Osteoblast (primary cell): ENCODE results near the gene ZNF208. TPM values are rescaled to one million over a fixed set of nuclear protein-coding genes. Genes with fewer than 3 reads are reported as not detected.

ENCODE experiments used
- DNase-seq: peaks from one replicate; pipeline ENCODE4 v3.0.0; 2011; ENCODE audit warnings: low spot score, mixed read lengths; ENCODE audit not compliant: insufficient read length; ENCODE audit errors: missing footprints
- H2AFZ ChIP-seq: 2 replicates; pipeline ENCODE4 v1.6.0; 2011; ENCODE audit warnings: mild to moderate bottlenecking, low read length
- H3K27ac ChIP-seq: 2 replicates; pipeline ENCODE4 v1.5.1; 2011; ENCODE audit warnings: mild to moderate bottlenecking, low read depth, low read length, moderate library complexity
- H3K27me3 ChIP-seq: 2 replicates; pipeline ENCODE4 v1.6.0; 2012; ENCODE audit warnings: mild to moderate bottlenecking, control low read depth, inconsistent platforms, low read length, moderate library complexity; ENCODE audit not compliant: insufficient read depth
- H3K36me3 ChIP-seq: 2 replicates; pipeline ENCODE4 v1.5.1; 2011; ENCODE audit warnings: mild to moderate bottlenecking, low read length, control low read depth, moderate library complexity; ENCODE audit not compliant: insufficient read depth
- H3K4me1 ChIP-seq: 2 replicates; pipeline ENCODE4 v1.5.1; 2011; ENCODE audit warnings: mild to moderate bottlenecking, low read length, control low read depth, moderate library complexity; ENCODE audit not compliant: insufficient read depth
- H3K4me2 ChIP-seq: 2 replicates; pipeline ENCODE4 v1.6.0; 2011; ENCODE audit warnings: mild to moderate bottlenecking, low read length; ENCODE audit not compliant: insufficient read depth
- H3K4me3 ChIP-seq: fragments of 200-600 bp; sonication (generic); 3 replicates; pipeline ENCODE4 v1.5.1; 2012; ENCODE audit warnings: mild to moderate bottlenecking, low read length, inconsistent platforms; ENCODE audit not compliant: insufficient read depth
- H3K79me2 ChIP-seq: 2 replicates; pipeline ENCODE4 v1.6.0; 2012; ENCODE audit warnings: mild to moderate bottlenecking, low read length, control low read depth, inconsistent platforms; ENCODE audit not compliant: insufficient read depth
- H3K9me3 ChIP-seq: 2 replicates; pipeline ENCODE4 v1.5.1; 2011; ENCODE audit warnings: low read depth, low read length, control low read depth
- H4K20me1 ChIP-seq: 2 replicates; pipeline ENCODE4 v1.6.0; 2012; ENCODE audit warnings: mild to moderate bottlenecking, low read length, control low read depth; ENCODE audit not compliant: insufficient read depth
- total RNA-seq: library from RNA; depleted of rRNA; stranded (reverse); fragments of >200 nt; gene quantifications from 2 replicates; pipeline ENCODE4 v1.2.3, GENCODE V29; 2012
- TF ChIP-seq, protein P1 (sequence below): IDR thresholded peaks from 2 replicates; pipeline ENCODE4 v1.5.1; 2011; ENCODE audit warnings: mild to moderate bottlenecking, low read depth, low read length, moderate library complexity; ENCODE audit errors: extremely low read depth

ZNF208 gene
- total RNA-seq, 1 donor: 1.4 TPM

DNA sequence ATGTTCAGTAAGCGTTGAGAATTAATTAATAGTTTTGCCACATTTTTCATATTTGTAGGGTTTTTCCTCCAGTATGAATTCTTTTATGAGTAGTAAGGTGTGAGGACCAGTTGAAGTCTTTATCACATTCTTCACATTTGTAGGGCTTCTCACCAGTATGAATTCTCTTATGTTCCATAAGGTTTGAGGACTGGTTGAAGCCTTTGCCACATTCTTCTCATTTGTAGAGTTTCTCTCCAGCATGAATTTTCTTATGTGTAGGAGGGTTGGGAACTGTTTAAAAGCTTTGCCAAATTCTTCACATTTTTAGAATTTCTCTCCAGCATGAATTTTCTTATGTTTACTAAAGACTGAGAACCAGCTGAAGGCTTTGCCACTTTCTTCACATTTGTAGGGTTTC is 40.3 kb downstream of the ZNF208 start:
- no peaks in the 10 kb centered on the region for H3K36me3 ChIP-seq
- H2AFZ ChIP-seq: no peak overlapping the region
- H3K27me3 ChIP-seq: no peaks in the 10 kb centered on the region
- H3K4me3 ChIP-seq: no peak overlapping the region
- peaks cover 13% of the 10 kb centered on the region for H3K9me3 ChIP-seq
- DNase-seq: no peak
- H3K79me2 ChIP-seq: no peaks in the 10 kb centered on the region
- no peaks in the 10 kb centered on the region for H4K20me1 ChIP-seq
- TF ChIP-seq, protein P1, sequence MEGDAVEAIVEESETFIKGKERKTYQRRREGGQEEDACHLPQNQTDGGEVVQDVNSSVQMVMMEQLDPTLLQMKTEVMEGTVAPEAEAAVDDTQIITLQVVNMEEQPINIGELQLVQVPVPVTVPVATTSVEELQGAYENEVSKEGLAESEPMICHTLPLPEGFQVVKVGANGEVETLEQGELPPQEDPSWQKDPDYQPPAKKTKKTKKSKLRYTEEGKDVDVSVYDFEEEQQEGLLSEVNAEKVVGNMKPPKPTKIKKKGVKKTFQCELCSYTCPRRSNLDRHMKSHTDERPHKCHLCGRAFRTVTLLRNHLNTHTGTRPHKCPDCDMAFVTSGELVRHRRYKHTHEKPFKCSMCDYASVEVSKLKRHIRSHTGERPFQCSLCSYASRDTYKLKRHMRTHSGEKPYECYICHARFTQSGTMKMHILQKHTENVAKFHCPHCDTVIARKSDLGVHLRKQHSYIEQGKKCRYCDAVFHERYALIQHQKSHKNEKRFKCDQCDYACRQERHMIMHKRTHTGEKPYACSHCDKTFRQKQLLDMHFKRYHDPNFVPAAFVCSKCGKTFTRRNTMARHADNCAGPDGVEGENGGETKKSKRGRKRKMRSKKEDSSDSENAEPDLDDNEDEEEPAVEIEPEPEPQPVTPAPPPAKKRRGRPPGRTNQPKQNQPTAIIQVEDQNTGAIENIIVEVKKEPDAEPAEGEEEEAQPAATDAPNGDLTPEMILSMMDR: no peak
- no peak overlapping the region for H3K4me2 ChIP-seq
- no peak overlapping the region for H3K27ac ChIP-seq
- no peaks in the 10 kb centered on the region for H3K4me1 ChIP-seq

DNA sequence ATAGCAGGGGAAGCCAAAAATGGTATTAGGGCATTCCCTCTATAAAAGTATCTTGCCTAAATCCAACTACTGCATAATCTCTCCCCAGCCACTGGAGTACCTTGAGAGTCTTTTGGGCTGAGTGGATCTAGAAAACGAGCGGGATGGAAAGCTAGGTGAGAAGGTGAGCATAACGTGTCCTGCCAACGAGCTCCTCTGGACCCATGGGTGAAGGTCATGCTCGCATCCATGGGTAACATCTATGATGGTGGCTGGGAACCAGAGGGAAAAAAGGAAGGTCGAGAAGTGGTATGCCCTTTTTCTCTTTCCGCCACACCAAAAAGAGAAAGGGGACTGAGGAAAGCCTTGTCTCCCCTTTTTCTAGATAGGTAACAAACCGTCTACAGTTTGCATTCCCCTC is 63.0 kb downstream of the ZNF208 start:
- no peaks in the 10 kb centered on the region for H3K4me1 ChIP-seq
- no peaks in the 10 kb centered on the region for H3K79me2 ChIP-seq
- no peaks in the 10 kb centered on the region for H4K20me1 ChIP-seq
- no peak overlapping the region for H3K27ac ChIP-seq
- no peaks in the 10 kb centered on the region for H3K36me3 ChIP-seq
- H3K9me3 ChIP-seq: peaks cover 11% of the 10 kb centered on the region
- H2AFZ ChIP-seq: no peak overlapping the region
- H3K4me3 ChIP-seq: no peak overlapping the region
- no peak overlapping the region for H3K4me2 ChIP-seq
- TF ChIP-seq, protein P1: no peak
- no peak for DNase-seq
- H3K27me3 ChIP-seq: no peaks in the 10 kb centered on the region

DNA sequence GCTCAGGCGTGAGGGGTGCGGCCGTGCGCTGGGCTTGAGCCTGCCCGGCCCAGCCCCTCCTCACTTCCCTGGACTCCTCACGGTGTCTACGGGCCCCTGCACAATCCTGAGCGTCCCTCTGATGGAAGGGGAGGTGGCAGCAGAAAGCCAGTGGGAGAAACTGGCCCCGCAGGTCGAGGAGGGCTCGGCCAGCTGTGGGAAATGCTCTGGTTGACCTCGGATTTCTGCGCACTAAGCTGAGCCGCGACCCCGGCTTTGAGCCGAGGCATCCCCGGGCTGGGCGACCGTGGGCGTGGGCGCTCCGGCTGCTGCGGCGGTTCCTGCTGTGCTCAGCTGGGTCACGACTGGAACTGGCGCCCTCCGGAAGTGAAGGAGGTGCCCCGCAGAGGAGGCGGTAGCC is 70.1 kb downstream of the ZNF208 start:
- no peak overlapping the region for H3K4me2 ChIP-seq
- no peaks in the 10 kb centered on the region for H3K4me1 ChIP-seq
- TF ChIP-seq, protein P1: no peak
- no peaks in the 10 kb centered on the region for H3K36me3 ChIP-seq
- H3K27me3 ChIP-seq: no peaks in the 10 kb centered on the region
- H3K4me3 ChIP-seq: no peak overlapping the region
- H2AFZ ChIP-seq: no peak overlapping the region
- no peak overlapping the region for H3K27ac ChIP-seq
- no peaks in the 10 kb centered on the region for H4K20me1 ChIP-seq
- no peak for DNase-seq
- peaks cover under 1% of the 10 kb centered on the region for H3K9me3 ChIP-seq
- H3K79me2 ChIP-seq: no peaks in the 10 kb centered on the region

DNA sequence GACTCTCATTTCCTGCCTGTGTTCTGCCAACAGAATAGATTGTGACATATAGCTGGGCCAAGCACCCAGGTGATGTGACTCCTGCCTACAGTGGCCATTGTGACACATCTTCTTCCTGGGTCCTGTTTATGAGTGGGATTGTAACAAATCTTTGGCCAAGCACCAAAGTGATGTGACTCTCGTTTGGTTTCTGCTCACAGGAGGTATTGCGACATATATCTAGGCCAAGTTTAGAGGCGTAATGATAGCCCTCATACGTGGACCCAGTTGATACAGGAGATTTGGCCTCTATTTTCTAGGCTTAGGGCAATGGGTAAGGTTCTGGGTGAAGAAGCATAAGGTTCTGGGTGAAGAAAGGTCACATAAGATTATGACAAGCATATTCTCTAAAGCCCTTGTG is 76.2 kb downstream of the ZNF208 start:
- H2AFZ ChIP-seq: no peak overlapping the region
- no peaks in the 10 kb centered on the region for H3K4me1 ChIP-seq
- H3K79me2 ChIP-seq: no peaks in the 10 kb centered on the region
- H3K4me2 ChIP-seq: no peak overlapping the region
- H3K4me3 ChIP-seq: no peak overlapping the region
- DNase-seq: no peak
- no peaks in the 10 kb centered on the region for H4K20me1 ChIP-seq
- no peaks in the 10 kb centered on the region for H3K9me3 ChIP-seq
- H3K27me3 ChIP-seq: no peaks in the 10 kb centered on the region
- H3K27ac ChIP-seq: no peak overlapping the region
- TF ChIP-seq, protein P1: no peak
- H3K36me3 ChIP-seq: no peaks in the 10 kb centered on the region
